Measurements from ENCODE around the gene PPY.
"Not testable (repeated sequence)": the region's sequence is repeated elsewhere in the genome, so short reads cannot be mapped to it uniquely, and the experiment has no call there.

Gene PPY

DNA sequence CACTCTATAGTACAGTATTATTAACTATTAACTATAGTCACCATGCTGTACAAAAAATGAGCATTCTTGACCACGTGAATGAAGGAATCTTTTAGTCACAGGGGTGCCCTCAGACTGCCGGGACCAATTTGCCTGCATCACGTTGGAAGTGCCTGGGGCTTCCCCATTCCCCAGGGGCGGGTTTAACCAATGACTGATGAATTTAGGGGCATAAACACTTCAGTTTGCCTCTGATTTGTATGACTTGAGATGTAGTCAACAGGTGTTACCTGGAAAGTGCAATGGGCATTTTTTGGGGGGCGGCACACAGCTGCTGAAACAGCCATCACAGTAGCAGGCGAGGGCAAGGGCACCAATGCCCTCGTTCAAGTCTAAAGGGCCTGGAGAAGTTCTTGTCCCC lies 20.2 kb upstream of the PPY start:
- DNase-seq = no peak

DNA sequence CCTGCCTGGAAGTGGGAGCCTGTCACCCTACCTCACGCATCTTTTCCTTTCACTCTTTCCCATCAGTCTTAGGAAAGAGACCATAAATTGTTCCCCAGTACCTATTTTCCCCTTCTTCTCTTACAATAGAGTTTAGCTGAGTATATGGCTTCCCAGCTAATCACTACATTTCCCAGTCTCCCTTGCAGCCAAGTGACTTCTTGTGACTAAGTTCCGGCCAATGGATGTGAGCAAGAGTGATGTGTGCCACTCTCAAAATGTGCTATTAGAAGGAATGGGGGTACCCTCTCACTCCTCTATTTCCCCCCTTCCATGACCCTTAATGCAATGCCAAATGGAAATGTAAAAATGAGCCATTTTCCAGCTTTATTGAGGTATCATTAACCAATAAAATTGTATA lies 19.7 kb upstream of the PPY start:
- DNase-seq = no peak

DNA sequence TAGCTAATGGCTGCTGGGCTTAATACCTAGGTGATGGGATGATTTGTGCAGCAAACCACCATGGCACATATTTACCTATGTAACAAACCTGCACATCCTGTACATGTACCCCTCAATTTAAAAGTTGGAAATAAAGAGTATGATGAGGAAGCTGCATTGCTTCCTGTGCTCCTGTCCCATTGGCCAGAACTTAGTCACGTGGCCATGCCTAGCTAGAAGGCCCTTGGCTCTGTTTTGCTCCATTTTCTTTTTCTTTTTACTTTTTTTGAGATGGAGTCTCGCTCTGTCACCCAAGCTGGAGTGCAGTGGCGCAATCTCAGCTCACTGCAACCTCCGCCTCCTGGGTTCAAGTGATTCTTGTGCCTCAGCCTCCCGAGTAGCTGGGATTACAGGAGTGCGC lies 19.0 kb upstream of the PPY start:
- DNase-seq = not testable (repeated sequence)

DNA sequence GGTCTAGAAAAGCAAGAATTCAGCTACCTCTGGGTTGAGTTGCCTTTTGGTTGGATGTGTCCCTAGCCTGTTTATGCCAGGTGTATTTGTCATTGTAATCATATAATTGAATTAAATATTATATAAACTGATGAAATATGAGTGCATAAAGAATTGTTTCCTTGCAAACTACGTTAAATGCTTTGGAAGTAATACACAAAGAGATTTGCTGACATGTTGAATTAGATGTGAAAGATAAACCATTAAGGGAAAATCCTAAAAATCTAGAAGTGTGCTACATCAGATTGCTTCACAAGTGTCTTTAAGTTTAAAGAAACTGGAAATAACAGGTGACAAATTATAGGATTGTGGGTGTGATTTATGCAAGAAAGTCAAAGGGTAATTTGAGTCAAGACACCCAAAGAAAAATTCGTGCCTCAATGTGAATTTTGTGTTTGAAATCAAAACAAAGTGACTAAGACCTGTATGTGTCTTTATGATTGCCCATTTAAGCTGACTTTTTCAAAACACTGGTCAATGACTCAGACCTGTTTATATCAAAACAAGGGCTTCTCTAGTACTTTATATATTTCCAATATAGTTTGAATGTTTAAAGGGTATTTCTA lies 16.6 kb upstream of the PPY start:
- no peak for DNase-seq

DNA sequence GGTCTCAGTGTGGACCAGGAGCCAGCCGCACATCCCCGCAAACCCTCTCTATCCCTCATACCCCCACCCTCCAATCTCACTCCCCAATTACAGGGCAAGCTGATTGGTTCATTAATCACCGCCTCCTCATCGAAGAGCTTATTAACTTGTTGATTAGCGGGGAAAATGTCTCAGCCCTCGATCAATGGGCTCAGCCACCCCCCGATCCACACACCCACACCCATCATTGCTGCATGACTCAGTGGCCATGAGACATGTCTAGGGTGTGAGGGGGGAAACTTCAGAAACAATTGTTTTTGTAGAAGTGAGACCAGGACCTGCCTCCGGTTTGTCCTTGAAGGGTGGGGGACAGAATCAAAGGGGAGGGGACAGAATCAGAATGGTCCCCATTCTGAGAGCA lies 13.9 kb upstream of the PPY start:
- no peak for DNase-seq

DNA sequence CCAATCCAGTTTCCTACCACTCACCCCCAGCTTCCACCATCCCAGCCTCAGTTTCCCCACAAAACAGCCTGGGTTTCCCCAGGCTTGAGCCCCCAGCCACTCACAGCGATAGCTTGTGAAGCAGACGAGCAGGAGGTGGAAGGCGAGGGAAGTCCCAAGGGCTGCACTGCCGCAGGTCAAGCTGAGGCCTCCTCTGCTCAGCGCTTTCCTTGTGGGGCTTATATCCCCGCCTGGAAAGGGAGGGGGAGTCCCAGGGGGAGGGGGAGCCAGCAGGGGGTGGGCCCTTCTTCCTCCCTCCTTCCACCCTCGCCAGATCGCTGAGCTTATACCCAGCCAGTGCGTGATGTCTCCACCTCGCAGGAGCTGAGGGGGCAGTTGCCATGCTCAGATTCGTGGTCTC lies 11.5 kb upstream of the PPY start, which contains the start of gene PYY:
Gene PYY (minus strand): TSS at position 195 of the 400 bp plus-strand sequence. CDS start 457 bp downstream, outside the sequence.
- DNase-seq = no peak

DNA sequence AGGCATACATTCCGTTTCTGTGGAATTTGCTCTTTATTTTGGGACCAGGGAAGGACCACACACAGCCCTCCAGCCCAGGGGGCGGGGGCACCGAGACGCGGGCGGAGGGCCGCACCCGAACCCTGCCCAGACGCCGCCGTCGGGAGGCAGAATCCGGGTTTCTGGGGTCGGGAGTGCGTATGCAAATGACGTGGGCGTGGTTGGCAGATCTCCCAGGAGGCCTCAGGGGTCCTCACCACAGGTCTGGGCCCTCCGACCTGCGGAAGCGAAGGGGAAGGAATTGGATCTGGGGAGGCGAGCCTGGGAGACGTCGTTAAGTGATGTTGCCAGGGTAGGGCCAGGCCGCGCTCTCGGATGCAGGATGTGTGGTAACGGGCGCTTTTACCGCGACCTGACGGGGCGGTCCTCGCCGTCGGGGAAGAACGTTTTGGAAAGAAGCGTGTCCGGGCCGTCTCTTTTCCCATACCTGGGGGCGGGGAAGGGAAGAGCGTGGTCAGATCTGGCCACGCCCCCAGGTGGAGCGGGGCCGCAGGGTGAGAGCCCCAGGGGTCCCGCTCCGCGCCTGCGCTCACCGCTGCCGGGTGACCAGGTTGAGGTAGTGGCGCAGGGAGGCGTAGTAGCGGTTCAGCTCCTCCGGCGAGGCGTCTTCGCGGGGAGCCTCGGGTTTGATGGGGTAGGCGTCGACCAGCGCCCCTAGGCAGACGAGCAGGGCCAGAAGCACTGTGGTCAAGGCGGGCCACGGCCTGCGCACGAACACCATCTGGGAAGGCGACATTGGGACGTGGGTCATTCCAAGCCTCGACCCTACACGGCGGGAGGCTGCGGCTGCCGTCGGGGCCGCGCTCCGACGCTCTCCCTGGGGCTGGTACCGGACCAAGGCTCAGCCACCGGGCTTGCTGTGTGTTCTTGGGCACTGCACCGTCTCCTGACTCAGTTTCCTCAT lies 10.7 kb upstream of the PPY start:
- no peak for DNase-seq

DNA sequence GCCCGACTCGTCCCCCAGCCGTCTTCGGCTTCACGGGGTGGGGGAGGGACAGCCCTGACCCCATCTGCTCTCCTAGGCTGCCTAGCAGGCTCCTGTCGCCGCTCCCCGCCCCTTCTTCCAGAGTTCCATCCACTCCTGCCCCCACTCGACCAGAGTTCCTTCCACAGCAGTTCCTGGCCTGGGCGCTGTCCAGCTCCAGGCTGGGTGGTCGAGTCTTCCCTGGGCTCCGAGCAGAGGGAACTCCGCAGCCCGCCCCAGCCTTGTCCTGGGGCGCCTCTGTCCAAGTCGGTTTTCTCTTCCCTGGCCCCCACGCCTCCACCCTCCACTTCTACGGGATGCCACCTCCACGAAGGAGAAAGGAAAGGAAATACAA lies 10.1 kb upstream of the PPY start:
- DNase-seq = no peak

DNA sequence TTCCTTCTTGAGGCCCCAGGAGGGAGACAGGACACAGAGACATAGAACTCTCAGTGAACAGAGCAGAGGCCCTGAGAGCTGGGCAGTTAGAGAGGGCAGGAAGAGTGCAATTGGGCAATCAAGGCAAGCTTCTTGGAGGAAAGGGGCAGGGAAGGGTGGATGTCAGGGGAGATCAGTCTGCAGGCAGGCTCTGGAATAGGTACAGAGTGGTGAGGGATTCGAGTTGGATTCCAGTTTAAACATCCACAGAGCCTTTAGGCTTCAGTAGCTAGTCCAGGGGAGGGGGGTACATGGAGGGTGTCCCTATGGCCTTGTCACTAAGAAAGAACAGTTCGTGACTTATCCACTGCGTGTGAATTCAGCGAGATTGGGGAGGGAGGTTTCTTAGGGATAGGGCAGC lies 9.5 kb upstream of the PPY start:
- no peak for DNase-seq

DNA sequence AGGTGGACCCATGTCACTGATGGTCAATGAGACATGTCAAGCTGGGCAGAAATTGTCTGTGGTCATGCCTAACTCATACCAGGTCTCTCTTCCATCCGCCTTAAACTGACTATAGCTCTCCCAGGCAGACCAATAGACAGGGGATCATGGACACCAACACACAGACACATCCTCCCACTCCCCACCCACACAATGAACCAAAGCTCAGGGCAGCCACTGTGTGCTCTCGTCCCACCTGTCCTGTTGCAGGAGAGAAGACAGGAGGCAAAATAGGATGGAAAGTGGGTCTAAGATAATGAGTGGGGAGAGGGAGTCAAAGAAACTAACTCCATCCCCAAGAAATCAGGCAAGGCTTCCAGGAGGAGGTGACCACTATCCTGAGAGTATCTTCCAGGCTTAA lies 8.3 kb upstream of the PPY start:
- DNase-seq = no peak

DNA sequence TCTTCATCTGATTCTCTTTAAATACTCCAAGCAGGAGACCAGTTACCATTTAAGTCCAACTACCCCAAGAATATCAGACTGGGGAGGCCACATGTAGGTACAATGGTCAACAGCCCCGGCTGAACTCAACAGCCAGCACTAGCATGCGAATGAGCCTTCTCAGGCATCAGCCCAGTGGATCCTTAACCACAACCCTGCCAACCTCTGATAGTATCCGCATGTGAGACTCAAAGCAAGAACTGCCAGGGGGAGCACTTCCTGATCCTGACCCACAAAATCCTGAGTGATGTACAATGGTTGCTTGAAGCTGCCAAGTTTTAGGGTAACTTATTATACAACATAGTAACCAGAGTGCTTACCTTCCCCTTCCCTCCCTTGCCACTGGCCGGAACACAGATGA lies 7.5 kb upstream of the PPY start:
- DNase-seq = no peak

DNA sequence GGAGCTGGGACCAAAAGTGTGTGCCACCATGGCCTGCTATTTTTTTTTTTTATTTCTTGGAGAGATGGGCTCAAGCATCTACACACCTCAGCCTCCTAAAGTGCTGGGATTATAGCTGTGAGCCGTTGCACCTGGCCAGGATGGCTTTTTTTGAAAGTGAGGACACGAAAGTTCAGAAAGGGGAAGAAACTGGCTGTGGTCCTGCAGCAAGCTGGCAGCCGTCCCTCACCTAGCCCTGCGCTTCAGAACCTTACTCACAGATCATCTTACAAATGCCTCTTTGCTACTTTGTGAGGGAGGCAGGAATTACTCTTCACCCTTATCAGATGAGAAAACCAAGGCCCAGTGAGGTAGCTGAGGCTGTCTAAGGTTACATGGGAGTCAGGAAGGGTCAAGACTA lies 4.5 kb upstream of the PPY start:
- DNase-seq = no peak

DNA sequence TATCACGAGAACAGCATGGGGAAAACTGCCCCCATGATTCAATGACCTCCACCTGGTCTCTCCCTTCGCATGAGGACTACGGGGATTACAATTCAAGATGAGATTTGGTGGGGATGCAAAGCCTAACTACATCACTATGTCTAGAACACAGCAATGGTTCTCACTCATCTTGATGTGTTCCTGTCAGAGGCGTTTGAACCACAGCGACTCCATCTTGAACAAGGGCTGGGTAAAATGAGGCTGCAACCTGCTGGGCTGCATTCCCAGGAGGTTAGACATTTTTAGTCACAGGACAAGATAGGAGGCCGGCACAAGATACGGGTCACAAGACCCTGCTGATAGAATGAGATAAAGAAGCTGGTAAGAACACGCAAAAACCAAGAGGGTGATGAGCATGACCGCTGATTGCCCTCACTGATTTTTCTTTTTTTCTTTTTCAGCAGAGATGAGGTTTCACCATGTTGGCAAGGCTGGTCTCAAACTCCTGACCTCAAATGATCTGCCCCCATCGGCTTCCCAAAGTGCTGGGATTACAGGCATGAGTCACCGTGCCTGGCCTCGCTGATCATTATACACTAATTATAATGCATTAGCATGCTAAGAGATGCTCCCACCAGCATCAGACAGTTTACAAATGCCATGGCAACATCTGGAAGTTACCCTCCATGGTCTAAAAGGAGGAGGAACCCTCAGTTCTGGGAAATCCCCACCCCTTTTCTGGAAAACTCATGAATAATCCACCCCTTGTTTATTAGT lies 3.0 kb upstream of the PPY start:
- peak; percentile 78 for DNase-seq

DNA sequence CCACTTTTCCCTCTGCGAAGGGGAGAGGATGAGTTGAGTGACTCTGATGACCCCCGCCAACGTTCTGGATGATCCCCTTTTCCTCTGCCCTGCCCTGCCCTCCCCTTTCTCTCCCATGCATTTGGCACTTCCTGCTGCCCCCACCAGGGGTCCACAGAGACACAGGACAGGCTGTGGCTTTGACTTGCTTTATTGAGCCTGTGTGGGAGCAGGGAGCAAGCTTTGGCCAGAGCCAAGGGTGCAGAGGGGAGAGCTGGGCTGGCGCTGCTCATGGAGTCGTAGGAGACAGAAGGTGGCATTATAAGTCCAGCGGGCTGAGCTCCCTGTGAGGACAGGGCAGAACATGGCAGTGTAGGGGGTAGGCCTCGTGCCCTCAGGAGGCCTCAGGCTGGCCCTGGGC lies 1.6 kb downstream of the PPY start:
- peak; percentile 37 for DNase-seq

DNA sequence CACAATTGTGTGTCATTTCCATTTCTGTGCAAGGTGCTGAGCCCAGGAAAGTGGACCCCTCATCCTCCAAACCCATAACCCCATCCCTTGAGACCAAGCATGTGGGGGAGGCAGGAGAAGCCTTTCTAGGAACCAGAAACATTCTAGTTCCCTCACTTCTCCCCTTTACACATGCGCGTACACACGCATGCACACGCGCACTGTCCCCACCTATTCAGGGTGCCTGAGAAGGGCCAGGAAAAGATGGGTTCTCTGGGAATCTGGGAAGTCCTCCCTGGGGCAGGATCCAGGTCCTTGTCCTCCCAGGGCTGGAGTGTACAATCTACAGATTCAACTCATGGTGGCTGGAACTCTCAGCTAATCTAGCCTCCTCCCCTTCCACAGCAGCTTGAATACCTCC lies 2.4 kb downstream of the PPY start:
- no peak for DNase-seq

DNA sequence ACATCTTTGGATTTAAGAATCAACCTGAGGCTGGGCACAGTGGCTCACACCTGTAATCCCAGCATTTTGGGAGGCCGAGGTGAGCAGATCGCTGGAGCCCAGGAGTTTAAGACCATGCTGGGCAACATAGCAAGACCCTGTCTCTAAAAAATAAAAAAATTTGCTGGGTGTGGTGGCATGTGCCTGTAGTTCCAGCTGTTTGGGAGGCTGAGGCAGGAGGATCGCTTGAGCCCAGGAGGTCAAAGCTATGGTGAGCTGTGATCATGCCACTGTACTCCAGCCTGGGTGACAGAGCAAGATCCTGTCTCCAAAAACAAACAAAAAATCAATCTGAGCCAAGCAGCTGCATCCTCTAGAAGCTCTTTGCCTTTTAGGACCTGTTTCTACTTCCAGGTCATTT lies 2.8 kb downstream of the PPY start:
- not testable (repeated sequence) for DNase-seq

DNA sequence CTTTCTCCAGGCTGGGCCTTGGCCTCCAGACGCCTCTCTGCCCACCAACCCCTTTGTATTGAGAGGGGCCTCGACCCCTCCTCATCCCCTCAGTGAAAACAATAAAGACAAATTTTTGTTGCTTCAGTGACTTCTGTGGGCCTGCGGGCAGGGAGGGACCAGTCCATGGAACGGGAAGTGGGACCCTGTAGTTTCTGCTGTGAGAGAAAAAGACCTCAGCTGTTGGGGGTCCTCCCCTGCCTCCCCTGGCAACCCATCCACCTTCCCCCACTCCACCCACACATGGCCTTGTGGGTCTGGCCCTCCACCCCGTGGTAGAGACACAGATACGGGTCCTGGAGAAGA lies 3.5 kb downstream of the PPY start:
- DNase-seq = no peak

DNA sequence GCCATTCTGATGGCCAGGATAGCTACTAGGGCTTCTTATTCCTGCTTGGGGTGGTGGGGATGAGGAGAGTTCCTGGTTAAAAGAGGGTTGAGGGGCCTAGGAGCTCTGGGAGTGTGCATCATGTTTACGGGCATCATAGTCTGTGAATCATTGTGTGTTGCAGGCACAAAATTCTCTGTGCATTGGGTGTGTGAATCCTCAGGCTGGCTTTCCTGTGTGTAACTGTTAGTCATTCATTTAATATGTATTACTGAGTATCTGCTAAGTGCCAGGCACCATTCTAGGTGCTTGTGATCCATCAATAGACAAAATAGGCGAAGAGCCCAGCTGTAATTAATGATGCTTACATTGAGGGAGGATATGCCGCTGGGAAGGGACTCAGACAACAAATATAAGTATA lies 5.8 kb downstream of the PPY start:
- DNase-seq = peak; percentile 61

DNA sequence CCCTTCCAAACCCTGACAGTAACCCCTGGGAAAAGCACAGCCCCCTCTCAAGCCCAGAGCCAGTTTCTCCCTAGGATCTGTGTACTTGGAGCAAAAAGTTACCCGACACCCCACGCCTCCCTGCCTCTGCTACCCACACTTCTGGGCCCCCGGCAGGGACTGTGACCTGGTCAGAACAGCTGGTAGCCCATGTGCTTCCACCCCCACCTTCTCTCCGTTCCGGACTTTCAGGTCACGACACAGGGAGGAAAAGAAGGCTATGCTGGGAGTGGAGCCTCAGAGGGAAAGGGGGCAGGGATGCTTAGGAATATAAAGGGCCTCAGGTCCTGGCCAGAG lies 6.4 kb downstream of the PPY start:
- no peak for DNase-seq

DNA sequence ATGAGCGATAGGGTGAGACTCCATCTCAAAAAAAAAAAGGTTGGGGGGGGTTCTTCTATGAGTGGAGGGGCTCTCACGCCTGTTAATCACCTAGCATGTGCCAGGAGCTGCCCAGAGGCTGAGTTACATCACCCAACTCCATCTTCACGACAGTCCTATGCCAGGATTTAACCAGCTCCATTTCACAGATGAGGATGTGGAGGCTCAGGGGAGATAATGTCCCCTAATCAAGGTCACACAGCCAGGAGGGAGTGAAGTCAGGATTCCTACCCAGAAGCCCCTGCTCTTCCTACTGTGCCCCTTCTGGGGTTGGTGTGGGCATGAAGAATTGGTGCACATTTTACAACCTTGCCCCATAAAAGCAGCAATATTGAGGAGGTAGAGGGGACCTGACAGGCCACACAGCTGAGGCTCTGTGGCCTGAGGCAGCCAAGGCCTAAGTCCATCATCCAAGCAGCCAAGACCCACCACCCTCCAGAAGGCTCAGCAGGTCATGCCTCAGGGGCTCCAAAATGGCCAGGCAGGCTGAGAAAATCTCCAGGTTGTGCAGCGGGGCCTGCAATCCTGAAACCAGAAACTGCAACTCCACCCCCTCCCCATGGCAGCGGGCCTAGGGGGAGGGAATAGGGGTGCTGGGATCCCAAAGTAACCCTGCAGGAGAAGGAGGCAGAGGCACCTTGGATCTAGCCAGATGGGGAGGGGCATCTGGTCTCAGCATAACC lies 6.9 kb downstream of the PPY start:
- DNase-seq = no peak

DNA sequence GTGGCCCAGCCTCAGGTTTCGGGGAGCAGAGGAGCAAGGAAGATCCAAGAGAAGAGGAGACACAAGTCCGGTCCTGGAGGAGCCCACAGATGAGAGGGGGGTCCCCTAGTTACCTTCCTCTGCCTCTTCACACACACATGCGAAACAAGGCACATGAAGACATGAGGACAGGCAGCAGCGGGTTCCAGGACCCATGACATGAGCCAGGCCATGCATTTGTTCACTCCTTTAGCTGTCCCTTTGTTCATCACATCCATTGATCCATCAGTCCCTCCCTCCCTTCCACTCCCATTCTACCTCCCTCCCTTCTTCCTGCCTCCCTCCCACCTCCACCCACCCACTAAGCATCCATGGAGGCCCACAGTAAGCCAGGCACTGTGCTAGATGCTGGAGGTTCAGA lies 9.4 kb downstream of the PPY start:
- no peak for DNase-seq

DNA sequence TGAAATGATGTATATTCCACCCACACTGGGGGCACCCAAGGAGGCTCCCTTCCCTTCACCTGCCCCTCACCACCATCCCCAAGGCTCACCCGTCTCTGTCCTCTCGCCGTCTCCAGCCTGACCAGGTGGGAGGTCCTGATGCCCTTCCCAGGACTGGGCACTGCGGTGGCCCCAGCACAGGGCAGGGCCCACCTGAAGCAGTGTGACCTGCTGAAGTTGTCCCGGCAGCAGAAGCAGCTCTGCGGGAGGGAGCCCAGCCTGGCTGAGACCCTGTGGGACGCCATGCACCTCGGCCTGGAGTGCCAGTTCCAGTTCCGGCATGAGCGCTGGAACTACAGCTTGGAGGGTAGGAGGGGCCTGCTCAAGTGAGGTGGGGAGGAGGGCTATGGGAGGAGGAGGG lies 9.9 kb downstream of the PPY start:
- DNase-seq = no peak

DNA sequence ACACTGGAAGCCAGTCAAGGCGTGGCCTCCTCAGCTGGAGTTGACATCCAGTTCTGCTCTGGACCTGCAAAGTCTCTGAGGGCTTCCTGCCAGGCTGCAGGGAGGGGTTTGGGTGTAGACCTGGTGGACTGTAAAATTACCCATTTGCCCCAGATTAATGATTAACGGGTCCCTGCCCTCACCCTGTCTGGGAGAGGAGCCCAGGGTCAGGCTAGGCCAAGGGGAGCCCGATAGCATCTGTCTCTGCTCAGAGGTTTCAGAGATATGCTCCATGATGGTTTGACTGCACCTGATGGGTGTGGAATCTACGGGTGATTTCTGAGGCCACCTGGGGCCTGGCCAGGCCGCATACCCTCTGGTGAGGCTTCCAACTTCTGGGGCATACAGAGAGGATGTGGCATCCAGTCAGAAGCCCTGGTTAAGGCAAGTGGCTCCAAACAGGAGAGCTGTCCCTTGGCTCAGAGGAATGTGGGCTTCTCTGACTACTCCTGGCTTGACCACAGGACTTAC lies 11.2 kb downstream of the PPY start:
- no peak for DNase-seq
